Measurements from ENCODE around the gene SLC22A23.

DNA sequence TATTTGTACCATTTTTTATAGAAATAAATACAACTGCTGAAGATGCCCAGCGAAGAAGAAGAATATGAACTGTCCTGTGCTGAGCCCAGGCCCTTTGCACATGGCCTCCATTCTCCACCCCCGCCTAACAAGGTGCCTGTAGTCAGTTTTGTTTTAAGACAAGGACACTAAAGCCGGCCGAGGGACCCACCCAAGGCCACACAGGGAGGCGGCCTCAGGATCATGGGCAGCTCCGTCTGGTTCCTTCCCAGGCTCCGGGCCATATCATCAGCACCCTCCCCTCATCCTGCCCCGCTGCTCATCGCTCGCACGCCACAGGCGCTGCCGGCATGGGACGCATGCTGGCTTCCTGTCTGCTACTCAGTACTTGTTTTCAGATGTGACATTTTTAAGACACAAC is 176.8 kb downstream of the SLC22A23 start:
- TF ChIP-seq, protein P1, sequence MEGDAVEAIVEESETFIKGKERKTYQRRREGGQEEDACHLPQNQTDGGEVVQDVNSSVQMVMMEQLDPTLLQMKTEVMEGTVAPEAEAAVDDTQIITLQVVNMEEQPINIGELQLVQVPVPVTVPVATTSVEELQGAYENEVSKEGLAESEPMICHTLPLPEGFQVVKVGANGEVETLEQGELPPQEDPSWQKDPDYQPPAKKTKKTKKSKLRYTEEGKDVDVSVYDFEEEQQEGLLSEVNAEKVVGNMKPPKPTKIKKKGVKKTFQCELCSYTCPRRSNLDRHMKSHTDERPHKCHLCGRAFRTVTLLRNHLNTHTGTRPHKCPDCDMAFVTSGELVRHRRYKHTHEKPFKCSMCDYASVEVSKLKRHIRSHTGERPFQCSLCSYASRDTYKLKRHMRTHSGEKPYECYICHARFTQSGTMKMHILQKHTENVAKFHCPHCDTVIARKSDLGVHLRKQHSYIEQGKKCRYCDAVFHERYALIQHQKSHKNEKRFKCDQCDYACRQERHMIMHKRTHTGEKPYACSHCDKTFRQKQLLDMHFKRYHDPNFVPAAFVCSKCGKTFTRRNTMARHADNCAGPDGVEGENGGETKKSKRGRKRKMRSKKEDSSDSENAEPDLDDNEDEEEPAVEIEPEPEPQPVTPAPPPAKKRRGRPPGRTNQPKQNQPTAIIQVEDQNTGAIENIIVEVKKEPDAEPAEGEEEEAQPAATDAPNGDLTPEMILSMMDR (tag by site-specific recombination; IDR thresholded peaks at IDR 0.05) = no peak
- TF ChIP-seq OSR2 (tag by site-specific recombination; IDR thresholded peaks at IDR 0.05) (no peak), ZNF426 (tag by site-specific recombination; IDR thresholded peaks at IDR 0.05) (no peak), ZNF274 (IDR thresholded peaks at IDR 0.05; ENCODE audit: low read length) (no peak), ZNF274 (tag by site-specific recombination; IDR thresholded peaks at IDR 0.05; ENCODE audit: borderline replicate concordance) (no peak), ZNF549 (tag by site-specific recombination; IDR thresholded peaks at IDR 0.05) (no peak), YY1 (tag by site-specific recombination; IDR thresholded peaks at IDR 0.05) (no peak), SCRT1 (tag by site-specific recombination; IDR thresholded peaks at IDR 0.05; ENCODE audit: borderline replicate concordance) (no peak)
- TF ChIP-seq, protein P2, sequence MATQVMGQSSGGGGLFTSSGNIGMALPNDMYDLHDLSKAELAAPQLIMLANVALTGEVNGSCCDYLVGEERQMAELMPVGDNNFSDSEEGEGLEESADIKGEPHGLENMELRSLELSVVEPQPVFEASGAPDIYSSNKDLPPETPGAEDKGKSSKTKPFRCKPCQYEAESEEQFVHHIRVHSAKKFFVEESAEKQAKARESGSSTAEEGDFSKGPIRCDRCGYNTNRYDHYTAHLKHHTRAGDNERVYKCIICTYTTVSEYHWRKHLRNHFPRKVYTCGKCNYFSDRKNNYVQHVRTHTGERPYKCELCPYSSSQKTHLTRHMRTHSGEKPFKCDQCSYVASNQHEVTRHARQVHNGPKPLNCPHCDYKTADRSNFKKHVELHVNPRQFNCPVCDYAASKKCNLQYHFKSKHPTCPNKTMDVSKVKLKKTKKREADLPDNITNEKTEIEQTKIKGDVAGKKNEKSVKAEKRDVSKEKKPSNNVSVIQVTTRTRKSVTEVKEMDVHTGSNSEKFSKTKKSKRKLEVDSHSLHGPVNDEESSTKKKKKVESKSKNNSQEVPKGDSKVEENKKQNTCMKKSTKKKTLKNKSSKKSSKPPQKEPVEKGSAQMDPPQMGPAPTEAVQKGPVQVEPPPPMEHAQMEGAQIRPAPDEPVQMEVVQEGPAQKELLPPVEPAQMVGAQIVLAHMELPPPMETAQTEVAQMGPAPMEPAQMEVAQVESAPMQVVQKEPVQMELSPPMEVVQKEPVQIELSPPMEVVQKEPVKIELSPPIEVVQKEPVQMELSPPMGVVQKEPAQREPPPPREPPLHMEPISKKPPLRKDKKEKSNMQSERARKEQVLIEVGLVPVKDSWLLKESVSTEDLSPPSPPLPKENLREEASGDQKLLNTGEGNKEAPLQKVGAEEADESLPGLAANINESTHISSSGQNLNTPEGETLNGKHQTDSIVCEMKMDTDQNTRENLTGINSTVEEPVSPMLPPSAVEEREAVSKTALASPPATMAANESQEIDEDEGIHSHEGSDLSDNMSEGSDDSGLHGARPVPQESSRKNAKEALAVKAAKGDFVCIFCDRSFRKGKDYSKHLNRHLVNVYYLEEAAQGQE (tag by site-specific recombination; IDR thresholded peaks at IDR 0.05) = no peak
- TF ChIP-seq, protein P3, sequence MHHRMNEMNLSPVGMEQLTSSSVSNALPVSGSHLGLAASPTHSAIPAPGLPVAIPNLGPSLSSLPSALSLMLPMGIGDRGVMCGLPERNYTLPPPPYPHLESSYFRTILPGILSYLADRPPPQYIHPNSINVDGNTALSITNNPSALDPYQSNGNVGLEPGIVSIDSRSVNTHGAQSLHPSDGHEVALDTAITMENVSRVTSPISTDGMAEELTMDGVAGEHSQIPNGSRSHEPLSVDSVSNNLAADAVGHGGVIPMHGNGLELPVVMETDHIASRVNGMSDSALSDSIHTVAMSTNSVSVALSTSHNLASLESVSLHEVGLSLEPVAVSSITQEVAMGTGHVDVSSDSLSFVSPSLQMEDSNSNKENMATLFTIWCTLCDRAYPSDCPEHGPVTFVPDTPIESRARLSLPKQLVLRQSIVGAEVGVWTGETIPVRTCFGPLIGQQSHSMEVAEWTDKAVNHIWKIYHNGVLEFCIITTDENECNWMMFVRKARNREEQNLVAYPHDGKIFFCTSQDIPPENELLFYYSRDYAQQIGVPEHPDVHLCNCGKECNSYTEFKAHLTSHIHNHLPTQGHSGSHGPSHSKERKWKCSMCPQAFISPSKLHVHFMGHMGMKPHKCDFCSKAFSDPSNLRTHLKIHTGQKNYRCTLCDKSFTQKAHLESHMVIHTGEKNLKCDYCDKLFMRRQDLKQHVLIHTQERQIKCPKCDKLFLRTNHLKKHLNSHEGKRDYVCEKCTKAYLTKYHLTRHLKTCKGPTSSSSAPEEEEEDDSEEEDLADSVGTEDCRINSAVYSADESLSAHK (tag by site-specific recombination; IDR thresholded peaks at IDR 0.05) = no peak
